AG09319 (cell line): ENCODE measurements around the gene WFDC13.

Experiments
- DNase-seq: peaks from one replicate; pipeline ENCODE4 v3.0.0-alpha.2; 2010; ENCODE audit warnings: low read depth; ENCODE audit errors: extremely low read depth
- CTCF ChIP-seq: IDR thresholded peaks from 2 replicates; pipeline ENCODE4 v1.5.1; 2011; ENCODE audit warnings: low read depth, mild to moderate bottlenecking, inconsistent platforms, low read length, moderate library complexity

The WFDC13 gene

DNA sequence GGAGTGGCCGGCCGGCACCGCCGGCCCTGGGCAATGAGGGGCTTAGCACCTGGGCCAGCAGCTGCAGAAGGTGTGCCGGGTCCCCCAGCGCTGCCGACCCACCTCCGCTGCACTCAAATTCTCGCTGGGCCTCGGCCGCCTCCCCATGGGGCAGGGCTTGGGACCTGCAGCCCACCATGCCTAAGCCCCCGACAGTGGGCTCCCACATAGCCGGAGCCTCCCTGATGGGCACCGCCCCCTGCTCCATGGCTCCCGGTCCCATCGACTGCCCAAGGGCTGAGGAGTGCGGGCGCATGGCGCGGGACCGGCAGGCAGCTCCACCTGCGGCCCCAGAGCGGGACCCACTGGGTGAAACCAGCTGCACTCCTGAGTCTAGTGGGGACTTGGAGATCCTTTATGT, 34.1 kb downstream of the WFDC13 start:
- TF ChIP-seq CTCF = no peak
- no peak for DNase-seq

- DNase-seq = no peak
- no peak for TF ChIP-seq CTCF
Observed at GRCh38 chr20:45742596-45742995, 40.8 kb downstream of the WFDC13 start.

DNA sequence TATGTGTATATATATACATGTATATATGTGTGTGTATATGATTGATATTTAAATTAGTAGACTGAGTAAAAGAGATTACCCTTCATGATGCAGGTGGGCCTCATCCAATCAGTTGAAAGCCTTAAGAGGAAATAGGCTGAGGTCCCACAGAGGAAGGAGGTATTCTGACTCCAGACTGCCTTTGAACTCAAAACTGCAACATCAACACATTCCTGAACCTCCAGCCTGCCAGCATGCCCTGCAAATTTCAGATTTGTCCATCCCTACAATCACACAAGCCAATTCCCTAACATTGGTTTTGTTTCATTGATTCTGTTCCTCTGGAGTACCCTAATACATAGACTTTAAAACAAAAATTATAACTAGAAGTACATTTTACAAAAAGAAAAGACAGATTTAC, 43.2 kb downstream of the WFDC13 start:
- DNase-seq = no peak
- TF ChIP-seq CTCF = no peak

- TF ChIP-seq CTCF = no peak
- DNase-seq = no peak
Observed at GRCh38 chr20:45751721-45752120, 49.9 kb downstream of the WFDC13 start.

DNA sequence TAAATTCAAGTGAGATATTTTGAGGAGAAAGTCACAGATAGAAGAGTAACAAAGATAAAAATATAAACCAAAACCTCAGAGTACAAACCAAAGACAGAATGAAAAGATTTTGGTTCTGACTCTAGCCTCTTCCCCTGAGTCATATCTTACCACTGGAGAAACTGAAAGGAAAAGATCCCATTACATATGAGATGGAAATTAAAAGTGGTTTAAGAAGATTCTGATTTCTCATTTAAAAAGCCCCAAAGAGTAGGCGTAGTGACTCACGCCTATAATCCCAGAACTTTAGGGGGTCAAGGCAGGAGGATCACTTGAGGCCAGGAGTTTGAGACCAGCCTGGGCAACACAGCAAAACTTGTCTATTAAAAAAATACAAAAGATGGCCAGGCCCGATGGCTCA, 50.9 kb downstream of the WFDC13 start:
- TF ChIP-seq CTCF = no peak
- no peak for DNase-seq

GRCh38 chr20:45758096-45758495, 56.3 kb downstream of the WFDC13 start:
- no peak for TF ChIP-seq CTCF
- no peak for DNase-seq
